ENCODE results near the gene RTEL1. TPM values are rescaled to one million over a fixed set of nuclear protein-coding genes. Genes with fewer than 3 reads are reported as not detected.

Gene RTEL1
- polyA plus RNA-seq, 1 donor: 11.0 TPM

GRCh38 chr20:63700199-63701050 lies 42.3 kb downstream of the RTEL1 start:
- DNase-seq (ENCODE audit: low read depth): no peak

- no peak for DNase-seq (ENCODE audit: low read depth)
Measured at GRCh38 chr20:63701051-63701328, 42.9 kb downstream of the RTEL1 start.

- no peak for DNase-seq (ENCODE audit: low read depth)
Measured at GRCh38 chr20:63701329-63702035, 43.4 kb downstream of the RTEL1 start.

- no peak for DNase-seq (ENCODE audit: low read depth)
Measured at GRCh38 chr20:63702036-63702665, 44.0 kb downstream of the RTEL1 start.

GRCh38 chr20:63702751-63703470 lies 44.8 kb downstream of the RTEL1 start:
- DNase-seq (ENCODE audit: low read depth): no peak

- DNase-seq (ENCODE audit: low read depth): no peak
Measured at GRCh38 chr20:63703471-63703975, 45.4 kb downstream of the RTEL1 start.

GRCh38 chr20:63703976-63704748 lies 46.0 kb downstream of the RTEL1 start:
- no peak for DNase-seq (ENCODE audit: low read depth)

- DNase-seq (ENCODE audit: low read depth): no peak
Measured at GRCh38 chr20:63704749-63705117, 46.6 kb downstream of the RTEL1 start.

- no peak for DNase-seq (ENCODE audit: low read depth)
Measured at GRCh38 chr20:63705232-63706026, 47.3 kb downstream of the RTEL1 start.

GRCh38 chr20:63706027-63706695 lies 48.0 kb downstream of the RTEL1 start:
- DNase-seq (ENCODE audit: low read depth): no peak

GRCh38 chr20:63706852-63707557 lies 48.9 kb downstream of the RTEL1 start:
- DNase-seq (ENCODE audit: low read depth): no peak

- DNase-seq (ENCODE audit: low read depth): peak; percentile 38
Measured at GRCh38 chr20:63707558-63708300, 49.6 kb downstream of the RTEL1 start, which contains the start of the genes ARFRP1 and ZGPAT. Gene ARFRP1 (minus strand): TSS chr20:63707976. CDS start chr20:63707091, 885 bp downstream. Gene ZGPAT (plus strand): TSS chr20:63708039. CDS start chr20:63708581, 542 bp downstream.

- DNase-seq (ENCODE audit: low read depth): no peak
Measured at GRCh38 chr20:63708301-63709148, 50.4 kb downstream of the RTEL1 start.

GRCh38 chr20:63709149-63709527 lies 51.0 kb downstream of the RTEL1 start:
- no peak for DNase-seq (ENCODE audit: low read depth)

GRCh38 chr20:63711085-63711645 lies 53.1 kb downstream of the RTEL1 start:
- DNase-seq (ENCODE audit: low read depth): no peak

GRCh38 chr20:63712191-63712590 lies 54.1 kb downstream of the RTEL1 start:
- DNase-seq (ENCODE audit: low read depth): no peak

- DNase-seq (ENCODE audit: low read depth): no peak
Measured at GRCh38 chr20:63714858-63715257, 56.7 kb downstream of the RTEL1 start.
